Adrenal gland (tissue), 5 donors: ENCODE data around the gene LPP.

Experiments used
- CTCF ChIP-seq, 6 experiments: fragments of 450-650 bp in 4 of 6; fragments of 200-600 bp in 2 of 6; sonication (generic) in 1 of 6; IDR thresholded peaks; 1 replicate in 5 of 6; 2 replicates in 1 of 6; pipeline versions ENCODE4 v1.5.1 to v1.8.0; 2016 to 2021; ENCODE audit warnings: antibody characterized with exemption in 6 of 6, mild to moderate bottlenecking in 2 of 6, moderate library complexity in 1 of 6
- POLR2A ChIP-seq, 2 donors: fragments of 450-650 bp; IDR thresholded peaks; one replicate each; pipeline ENCODE4 v1.6.1; 2017; ENCODE audit warnings: antibody characterized with exemption in 2 of 2, mild to moderate bottlenecking in 2 of 2, moderate library complexity in 1 of 2
- donor health status: DM: no; HTN: no; CAD: no.

GRCh38 chr3:188187053-188187452 is 33.1 kb downstream of the LPP start:
- no peak for TF ChIP-seq CTCF (IDR thresholded peaks at IDR 0.05)
- TF ChIP-seq POLR2A (IDR thresholded peaks at IDR 0.05), result no peak
